ENCODE results near the gene SKIL. TPM values are rescaled to one million over a fixed set of nuclear protein-coding genes. Genes with fewer than 3 reads are reported as not detected.
A peak's percentile ranks its signal among the peaks of the same experiment; 100 is the strongest.

Gene SKIL
- total RNA-seq, 1 donor from 2014 or later, result 34.0 TPM

DNA sequence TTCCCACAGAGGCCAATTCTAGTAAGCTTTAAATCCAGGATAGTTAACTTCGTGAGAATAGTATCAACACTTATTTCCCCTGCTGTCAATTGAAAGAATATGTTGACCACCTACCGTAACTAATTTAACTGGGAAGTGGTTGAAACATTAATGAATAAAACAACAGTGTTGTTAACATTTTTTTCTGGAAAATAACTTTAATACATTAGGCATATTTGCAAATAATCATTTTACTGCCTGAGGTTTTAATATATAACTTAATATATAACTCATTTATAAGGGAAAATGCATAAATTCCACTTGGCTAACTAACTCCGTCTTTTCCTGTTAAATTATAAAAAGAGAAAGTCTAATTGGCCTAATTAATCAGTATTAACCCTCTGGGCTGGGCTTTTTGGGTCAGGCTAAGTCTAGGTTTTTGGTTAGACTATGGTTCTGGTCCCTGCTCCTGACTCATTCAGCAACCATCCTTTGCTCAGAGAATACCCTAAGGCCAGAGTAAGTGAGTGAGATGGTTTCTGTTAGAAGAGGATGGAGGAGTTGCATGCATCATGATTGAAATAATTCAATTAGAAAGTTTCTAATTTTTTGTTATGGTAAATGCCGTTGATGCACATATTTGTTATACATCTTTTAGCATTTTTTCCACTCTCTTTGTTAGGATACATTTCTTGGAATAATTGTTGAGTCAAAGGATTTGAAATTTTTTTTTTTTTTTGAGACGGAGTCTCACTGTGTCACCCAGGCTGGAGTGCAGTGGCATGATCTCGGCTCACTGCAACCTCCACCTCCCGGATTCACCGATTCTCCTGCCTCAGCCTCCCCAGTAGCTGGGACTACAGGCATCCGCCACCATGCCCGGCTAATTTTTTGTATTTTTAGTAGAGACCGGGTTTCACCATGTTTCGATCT is 10.8 kb upstream of the SKIL start:
- DNase-seq (ENCODE audit: low read depth), result no peak

GRCh38 chr3:170350515-170351413 is 6.8 kb upstream of the SKIL start:
- no peak for DNase-seq (ENCODE audit: low read depth)

- DNase-seq (ENCODE audit: low read depth), result no peak
Observed at GRCh38 chr3:170352936-170353335, 4.6 kb upstream of the SKIL start.

- DNase-seq (ENCODE audit: low read depth), result no peak
Observed at GRCh38 chr3:170353485-170353884, 4.0 kb upstream of the SKIL start.

DNA sequence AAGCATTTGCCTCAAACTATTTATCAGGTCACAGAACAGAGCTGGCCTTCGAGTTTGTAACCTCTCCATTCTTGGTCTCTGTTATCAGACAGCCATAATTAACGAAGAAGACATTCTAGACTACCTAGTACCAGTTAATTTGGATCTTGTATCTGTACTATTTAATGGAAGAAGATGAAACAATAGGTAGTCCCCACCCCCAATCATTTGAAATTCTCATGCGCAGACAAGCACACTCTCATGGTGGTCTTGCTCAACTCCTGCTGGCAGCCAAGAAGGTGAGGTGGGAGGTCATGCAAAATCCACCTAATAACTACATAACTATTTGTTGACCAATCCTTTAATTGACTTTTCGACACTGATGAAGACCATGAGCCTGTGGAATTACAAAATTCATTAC is 2.8 kb upstream of the SKIL start:
- no peak for DNase-seq (ENCODE audit: low read depth)

DNA sequence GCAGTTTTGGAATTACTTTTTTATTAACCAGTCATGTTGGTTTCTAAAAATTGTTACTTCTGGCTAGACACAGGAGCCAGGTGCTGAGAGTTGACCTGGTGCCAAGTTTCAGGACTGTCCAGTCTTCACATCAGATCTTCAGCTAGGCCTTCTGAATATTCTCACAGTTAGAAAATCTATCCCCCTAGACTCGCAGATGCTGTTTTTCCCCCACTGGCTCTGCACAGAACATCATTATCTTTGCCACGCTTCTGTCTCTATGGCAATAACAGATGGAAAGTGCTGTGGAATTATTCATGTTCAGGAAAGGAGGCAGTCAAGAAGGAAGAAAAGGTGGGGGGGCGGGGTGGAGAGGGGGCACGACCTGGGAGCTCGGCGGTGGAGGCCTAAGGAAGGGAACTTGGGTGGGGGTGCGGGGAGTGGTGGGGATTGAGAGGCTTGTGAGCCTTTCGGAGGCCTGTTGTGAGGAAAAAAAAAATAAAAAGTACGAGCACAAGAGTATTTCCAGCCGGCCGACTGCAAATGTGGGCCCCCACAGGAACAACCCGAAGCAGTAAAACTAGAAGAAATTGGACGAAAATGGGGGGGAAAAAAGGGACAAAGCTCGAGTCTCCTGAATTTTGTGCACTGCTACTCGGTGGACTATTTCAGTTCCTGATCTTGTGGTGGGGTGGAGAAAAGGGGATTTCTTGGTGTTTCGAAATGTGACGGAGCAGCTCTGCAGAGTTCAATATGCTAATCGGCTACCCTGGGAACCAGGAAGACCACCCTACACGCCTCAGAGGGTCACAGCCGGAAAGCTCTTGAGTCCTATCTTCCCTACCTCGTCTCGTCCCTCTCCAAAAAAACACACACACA is 1.5 kb upstream of the SKIL start:
- peak; percentile 61 for DNase-seq (ENCODE audit: low read depth)

- DNase-seq (ENCODE audit: low read depth), result peak; percentile 91
Observed at GRCh38 chr3:170356596-170357175, 829 bp upstream of the SKIL start.

DNA sequence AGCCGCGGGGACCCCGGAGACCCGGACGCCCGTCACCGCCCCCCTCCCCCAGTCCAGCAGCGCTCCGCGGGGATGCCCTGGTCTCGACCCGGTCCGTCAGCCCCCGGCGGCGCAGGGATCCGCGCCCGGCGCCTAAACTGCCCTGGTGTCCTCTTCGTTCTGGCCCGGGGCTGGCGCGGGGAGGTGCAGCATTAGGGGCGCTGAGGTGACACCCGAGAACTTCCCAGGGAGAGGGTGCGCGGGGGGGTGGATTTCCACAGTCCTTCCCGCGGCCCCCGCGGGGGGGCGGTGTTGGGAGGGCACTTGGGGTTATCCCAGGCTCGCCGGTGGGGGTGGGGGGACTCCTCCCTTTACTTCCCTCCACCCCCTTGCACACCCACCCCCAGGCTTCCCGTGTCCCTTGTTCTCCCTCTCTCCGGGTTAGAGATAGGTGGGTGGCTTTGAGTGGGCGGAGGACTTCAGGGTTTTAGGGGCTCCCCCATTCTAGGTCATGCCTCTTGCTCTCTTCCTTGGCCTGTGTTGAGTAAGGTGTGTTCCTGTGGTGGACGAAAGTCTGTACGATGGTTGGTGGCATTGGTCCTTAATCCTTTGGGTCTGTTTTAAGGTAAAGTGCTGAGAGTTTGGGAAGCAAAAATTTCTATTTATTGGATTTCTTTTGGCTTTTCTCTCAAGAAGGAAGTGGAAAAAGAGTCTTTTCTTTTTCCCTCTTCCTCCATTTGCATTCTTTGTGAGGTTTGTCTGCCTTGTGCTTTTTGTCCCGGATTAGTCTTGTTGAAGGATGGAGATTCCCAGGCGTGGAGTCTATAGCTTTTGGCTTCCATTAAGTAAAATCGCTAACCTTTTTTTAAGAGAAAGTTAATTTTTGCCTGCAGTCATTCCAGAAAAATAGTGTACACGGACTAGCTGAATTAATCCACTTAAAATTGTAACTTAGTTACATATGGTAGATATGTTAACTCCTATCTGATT is 811 bp downstream of the SKIL start:
- peak; percentile 86 for DNase-seq (ENCODE audit: low read depth)

DNA sequence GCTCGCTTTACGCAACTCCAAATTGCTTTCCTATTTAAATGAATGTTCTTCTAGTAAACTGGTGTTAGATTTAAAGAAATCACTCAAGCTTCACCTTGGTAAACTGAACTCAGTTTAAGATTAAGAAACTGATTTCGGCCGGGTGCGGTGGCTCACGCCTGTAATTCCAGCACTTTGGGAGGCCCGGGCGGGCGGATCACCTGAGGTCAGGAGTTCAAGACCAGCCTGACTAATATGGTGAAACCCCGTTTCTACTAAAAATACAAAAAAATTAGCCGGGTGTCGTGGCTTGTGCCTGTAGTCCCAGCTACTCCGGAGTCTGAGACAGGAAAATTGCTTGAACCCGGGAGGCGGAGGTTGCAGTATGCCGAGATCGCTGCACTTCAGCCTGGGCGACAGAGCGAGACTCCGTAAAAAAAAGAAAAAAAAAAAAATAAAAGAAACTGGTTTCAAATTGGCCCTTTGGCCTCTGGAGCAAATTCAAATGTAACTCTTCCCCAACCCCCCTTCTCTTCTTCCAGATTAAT is 1.7 kb downstream of the SKIL start:
- no peak for DNase-seq (ENCODE audit: low read depth)

- DNase-seq (ENCODE audit: low read depth), result no peak
Observed at GRCh38 chr3:170360466-170360865, 3.0 kb downstream of the SKIL start.

GRCh38 chr3:170360916-170361315 is 3.4 kb downstream of the SKIL start:
- no peak for DNase-seq (ENCODE audit: low read depth)

DNA sequence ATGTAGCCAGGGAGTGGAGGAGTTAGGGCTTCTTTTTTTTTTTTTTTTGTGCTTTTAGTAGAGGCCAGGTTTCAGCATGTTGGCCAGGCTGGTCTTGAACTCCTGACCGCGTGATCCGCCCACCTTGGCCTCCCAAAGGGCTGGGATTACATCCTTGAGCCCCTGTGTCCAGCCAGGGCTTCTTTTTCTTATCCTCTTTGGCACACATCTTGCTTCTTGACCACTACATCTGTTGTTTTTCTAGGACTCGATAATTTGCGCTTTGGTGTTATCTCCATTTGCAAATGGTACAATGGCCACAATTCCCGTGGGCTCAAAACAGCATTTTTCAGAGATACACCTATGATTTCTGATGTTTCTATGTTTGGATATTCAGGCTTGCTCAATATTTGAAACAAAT is 4.2 kb downstream of the SKIL start:
- DNase-seq (ENCODE audit: low read depth), result no peak

DNA sequence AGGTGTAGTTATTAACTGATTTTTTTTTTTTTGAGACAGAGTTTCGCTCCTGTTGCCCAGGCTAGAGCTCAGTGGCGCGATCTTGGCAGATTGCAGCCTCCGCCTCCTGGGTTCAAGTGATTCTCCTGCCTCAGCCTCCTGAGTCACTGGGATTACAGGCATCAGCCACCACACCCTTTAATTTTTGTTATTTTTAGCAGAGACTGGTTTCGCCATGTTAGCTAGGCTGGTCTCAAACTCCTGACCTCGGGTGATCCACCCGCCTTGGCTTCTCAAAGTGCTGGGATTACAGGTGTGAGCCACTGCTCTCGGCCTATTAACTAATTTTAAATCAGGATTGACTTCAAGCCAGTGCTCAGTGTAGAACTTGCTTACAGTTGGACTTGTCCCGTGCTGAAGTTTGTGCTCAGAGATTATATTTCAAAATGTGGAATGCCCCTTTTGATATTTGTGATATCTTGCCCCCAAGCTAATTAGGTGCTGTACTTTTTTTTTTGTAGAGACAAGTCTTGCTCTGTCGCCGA is 6.0 kb downstream of the SKIL start:
- DNase-seq (ENCODE audit: low read depth), result no peak

DNA sequence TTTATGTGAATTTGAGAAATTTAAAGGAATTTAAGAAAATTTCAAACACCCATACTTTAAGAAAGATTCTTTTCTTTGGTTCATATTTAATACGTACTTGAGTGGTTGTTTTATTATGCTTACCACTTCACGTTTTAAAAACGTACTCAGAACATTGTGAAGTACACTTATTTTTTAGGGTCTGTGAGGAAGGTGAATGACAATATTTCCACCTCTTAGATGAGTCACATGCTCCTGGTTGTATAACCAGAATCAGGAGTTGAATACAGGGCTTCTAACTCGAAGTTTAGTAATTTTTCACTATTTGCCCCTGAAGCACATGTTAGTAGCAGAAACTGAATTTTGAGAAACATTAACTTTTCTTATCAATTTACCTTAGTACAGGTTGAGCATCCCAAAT is 7.5 kb downstream of the SKIL start:
- no peak for DNase-seq (ENCODE audit: low read depth)

GRCh38 chr3:170367797-170368196 is 10.3 kb downstream of the SKIL start:
- no peak for DNase-seq (ENCODE audit: low read depth)

DNA sequence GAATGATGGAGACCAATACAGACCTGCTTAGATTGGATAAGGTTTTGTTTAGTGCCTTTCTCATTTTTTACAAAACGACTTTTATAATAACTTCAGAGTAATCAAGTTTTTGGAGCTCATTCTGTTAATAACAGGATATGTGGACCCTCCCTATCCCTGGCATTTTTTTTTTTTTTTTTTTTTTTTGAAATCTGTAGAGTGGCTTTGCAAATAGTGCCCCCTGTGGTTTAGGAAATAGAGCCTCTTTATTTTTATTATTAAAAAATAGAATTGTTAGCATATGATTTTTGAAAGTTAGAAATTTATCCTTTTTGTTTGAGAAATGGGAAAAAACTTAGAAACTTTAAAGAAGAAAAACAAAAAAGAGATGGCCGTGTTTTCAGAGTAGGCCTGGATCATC is 11.4 kb downstream of the SKIL start:
- DNase-seq (ENCODE audit: low read depth), result no peak

- peak; percentile 47 for DNase-seq (ENCODE audit: low read depth)
Observed at GRCh38 chr3:170372190-170372879, 14.8 kb downstream of the SKIL start.

GRCh38 chr3:170383567-170383966 is 26.1 kb downstream of the SKIL start:
- no peak for DNase-seq (ENCODE audit: low read depth)

GRCh38 chr3:170386468-170386867 is 29.0 kb downstream of the SKIL start:
- DNase-seq (ENCODE audit: low read depth), result no peak

All from myocyte (in vitro differentiated cells).